Prostate gland (tissue), 2 donors: Measurements from ENCODE around the gene PIP4K2B.

Source experiments
- POLR2A ChIP-seq: fragments of 450-650 bp; IDR thresholded peaks from one replicate; pipeline ENCODE4 v1.6.1; 2016; ENCODE audit warnings: antibody characterized with exemption, mild to moderate bottlenecking
- POLR2AphosphoS5 ChIP-seq: sonication (generic); formaldehyde crosslinking; IDR thresholded peaks from one replicate; pipeline ENCODE4 v1.6.1; 2017; ENCODE audit warnings: antibody characterized with exemption
- TF ChIP-seq, protein P1 (sequence below), 4 experiments: fragments of 200-600 bp in 2 of 4; fragments of 450-650 bp in 2 of 4; sonication (generic) in 2 of 4; IDR thresholded peaks; 1 replicate in 3 of 4; 2 replicates in 1 of 4; pipeline ENCODE4 v1.5.1; 2016 to 2019; ENCODE audit warnings: antibody characterized with exemption in 4 of 4, mild to moderate bottlenecking in 2 of 4, moderate library complexity in 2 of 4

DNA sequence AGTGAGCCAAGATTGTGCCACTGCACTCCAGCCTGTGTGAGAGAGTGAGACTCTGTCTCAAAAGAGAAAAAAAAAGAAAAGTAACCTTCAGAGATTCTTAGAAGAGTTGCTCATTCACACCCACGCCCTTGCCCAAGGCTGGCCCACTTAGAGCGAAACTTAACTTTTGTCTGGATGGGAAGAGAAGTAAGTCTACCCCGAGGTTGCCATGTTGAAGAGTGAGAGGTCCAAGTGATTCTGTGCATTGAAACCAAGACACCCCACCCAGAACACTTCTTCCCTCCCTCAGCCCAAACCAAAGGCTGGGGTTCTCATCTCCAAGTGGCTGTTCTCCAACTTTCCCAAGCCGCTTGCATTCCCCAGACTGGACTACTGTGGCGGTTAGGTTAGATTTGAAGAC, 71.6 kb downstream of the PIP4K2B start:
- TF ChIP-seq, protein P1, sequence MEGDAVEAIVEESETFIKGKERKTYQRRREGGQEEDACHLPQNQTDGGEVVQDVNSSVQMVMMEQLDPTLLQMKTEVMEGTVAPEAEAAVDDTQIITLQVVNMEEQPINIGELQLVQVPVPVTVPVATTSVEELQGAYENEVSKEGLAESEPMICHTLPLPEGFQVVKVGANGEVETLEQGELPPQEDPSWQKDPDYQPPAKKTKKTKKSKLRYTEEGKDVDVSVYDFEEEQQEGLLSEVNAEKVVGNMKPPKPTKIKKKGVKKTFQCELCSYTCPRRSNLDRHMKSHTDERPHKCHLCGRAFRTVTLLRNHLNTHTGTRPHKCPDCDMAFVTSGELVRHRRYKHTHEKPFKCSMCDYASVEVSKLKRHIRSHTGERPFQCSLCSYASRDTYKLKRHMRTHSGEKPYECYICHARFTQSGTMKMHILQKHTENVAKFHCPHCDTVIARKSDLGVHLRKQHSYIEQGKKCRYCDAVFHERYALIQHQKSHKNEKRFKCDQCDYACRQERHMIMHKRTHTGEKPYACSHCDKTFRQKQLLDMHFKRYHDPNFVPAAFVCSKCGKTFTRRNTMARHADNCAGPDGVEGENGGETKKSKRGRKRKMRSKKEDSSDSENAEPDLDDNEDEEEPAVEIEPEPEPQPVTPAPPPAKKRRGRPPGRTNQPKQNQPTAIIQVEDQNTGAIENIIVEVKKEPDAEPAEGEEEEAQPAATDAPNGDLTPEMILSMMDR (IDR thresholded peaks at IDR 0.05), result no peak
- no peak for TF ChIP-seq POLR2AphosphoS5
- TF ChIP-seq POLR2A, result no peak
